HepG2 (cell line): ENCODE data around the gene RCCD1. TPM values are rescaled to one million over a fixed set of nuclear protein-coding genes. Genes with fewer than 3 reads are reported as not detected.

ENCODE experiments used
- ATAC-seq: fragments of 200-7000 bp; cut with Tn5 transposase; 3 replicates; pipeline ENCODE4 v1.9.1; 2020; ENCODE audit warnings: mild to moderate bottlenecking, moderate library complexity
- BruUV-seq: library from RNA; stranded (reverse); fragments of 400-500 nt; replicated peaks from 2 replicates; lab custom pipeline; 2021; lab: Mats Ljungman, UMichigan
- CTCF ChIA-PET: fragments of 300-600 bp; formaldehyde crosslinking; extraction: SDS; loops from one replicate; lab custom pipeline; 2021; ENCODE audit warnings: low total read pairs, inconsistent platforms, low intra/inter-chr PET ratio; lab: Yijun Ruan, JAX
- POLR2A ChIA-PET: fragments of 350-600 bp; sonication (Branson Sonifier 250); formaldehyde crosslinking; loops from one replicate; lab custom pipeline; 2020; ENCODE audit warnings: antibody characterized with exemption, inconsistent platforms; lab: Yijun Ruan, JAX
- DNase-seq: peaks from one replicate; pipeline ENCODE4 v3.0.0-alpha.2; 2015; ENCODE audit warnings: low spot score
- FAIRE-seq: peaks from 3 replicates; lab custom pipeline; 2011; peaks lifted over from hg19 to GRCh38; lab: Jason Lieb, UNC
- H2AFZ ChIP-seq: one replicate; pipeline ENCODE4 v1.6.1; 2011; ENCODE audit warnings: low read length, inconsistent platforms
- H3K27ac ChIP-seq: fragments of 300-600 bp; 3 replicates; pipeline ENCODE4 v1.8.0; 2011; ENCODE audit warnings: mixed run types, mild to moderate bottlenecking, mixed read lengths, low read length, inconsistent platforms; ENCODE audit not compliant: insufficient read depth; ENCODE audit errors: extremely low read length
- H3K27me3 ChIP-seq, 2 experiments: fragments of 200-600 bp in 1 of 2; 2 replicates in 1 of 2; 3 replicates in 1 of 2; pipeline versions ENCODE4 v1.6.0 to v1.8.0; 2011; ENCODE audit warnings: low read length in 2 of 2, mild to moderate bottlenecking in 2 of 2, moderate library complexity in 2 of 2, inconsistent platforms in 1 of 2; ENCODE audit not compliant: insufficient read depth in 2 of 2, control insufficient read depth in 1 of 2
- H3K36me3 ChIP-seq, 2 experiments: fragments of 200-600 bp in 1 of 2; replicated peaks in 1 of 2; 2 replicates in 1 of 2; 3 replicates in 1 of 2; pipeline versions ENCODE4 v1.5.1 to v1.8.0; 2011; ENCODE audit warnings: low read length in 2 of 2, inconsistent platforms in 1 of 2; ENCODE audit not compliant: insufficient read depth in 2 of 2, control insufficient read depth in 1 of 2
- H3K4me1 ChIP-seq: 2 replicates; pipeline ENCODE4 v1.5.1; 2012; ENCODE audit warnings: low read length, inconsistent platforms; ENCODE audit not compliant: insufficient read depth
- H3K4me2 ChIP-seq: 2 replicates; pipeline ENCODE4 v1.6.0; 2011; ENCODE audit warnings: low read depth, low read length, inconsistent platforms
- H3K4me3 ChIP-seq, 3 experiments: fragments of 200-600 bp in 1 of 3; sonication (generic), shearing (Covaris generic) in 1 of 3; replicated peaks in 1 of 3; 2 replicates each; pipeline ENCODE4 v1.5.1; 2011 to 2016; ENCODE audit warnings: low read length in 3 of 3, inconsistent platforms in 2 of 3, low read depth in 2 of 3, mild to moderate bottlenecking in 2 of 3, control low read depth in 1 of 3, mixed read lengths in 1 of 3; ENCODE audit not compliant: insufficient read depth in 1 of 3
- H3K79me2 ChIP-seq: one replicate; pipeline ENCODE4 v1.6.1; 2011; ENCODE audit warnings: low read length, inconsistent platforms; ENCODE audit not compliant: insufficient read depth
- H3K9ac ChIP-seq: 2 replicates; pipeline ENCODE4 v1.6.0; 2011; ENCODE audit warnings: mild to moderate bottlenecking, low read depth, low read length, inconsistent platforms; ENCODE audit not compliant: insufficient read depth
- H3K9me3 ChIP-seq: 2 replicates; pipeline ENCODE4 v1.5.1; 2012; ENCODE audit warnings: mild to moderate bottlenecking, low read length
- H4K20me1 ChIP-seq: 2 replicates; pipeline ENCODE4 v1.6.0; 2011; ENCODE audit warnings: inconsistent platforms, mild to moderate bottlenecking, low read length, moderate library complexity; ENCODE audit not compliant: insufficient read depth
- BHLHE40 ChIP-seq: IDR thresholded peaks from 2 replicates; pipeline ENCODE4 v1.6.1; 2011; ENCODE audit warnings: low read length, improper control_type of control experiment
- DPF2 ChIP-seq: sonication (generic); formaldehyde crosslinking; IDR thresholded peaks from 2 replicates; pipeline ENCODE4 v1.4.0; 2020; ENCODE audit warnings: mild to moderate bottlenecking, low read depth, missing genetic modification reagents, borderline replicate concordance
- DR1 ChIP-seq: sonication (generic); formaldehyde crosslinking; IDR thresholded peaks from 2 replicates; pipeline ENCODE4 v1.8.0; 2021; ENCODE audit warnings: mild to moderate bottlenecking, missing genetic modification reagents, inconsistent platforms
- KLF12 ChIP-seq: sonication (generic); formaldehyde crosslinking; IDR thresholded peaks from 2 replicates; pipeline ENCODE4 v1.4.0; 2020; ENCODE audit warnings: missing genetic modification reagents, borderline replicate concordance
- RBM22 ChIP-seq: fragments of 200-400 bp; formaldehyde crosslinking; optimal IDR thresholded peaks from 2 replicates; pipeline ENCODE3; 2017; ENCODE audit warnings: mild to moderate bottlenecking, low read length, moderate library complexity
- SP140L ChIP-seq: sonication (generic); formaldehyde crosslinking; IDR thresholded peaks from 2 replicates; pipeline ENCODE4 v1.4.0; 2020; ENCODE audit warnings: missing genetic modification reagents, borderline replicate concordance
- TGIF2 ChIP-seq: IDR thresholded peaks from 2 replicates; pipeline ENCODE4 v1.6.1; 2016; ENCODE audit warnings: control low read depth, missing compliant biosample characterization
- ZNF747 ChIP-seq: sonication (generic); formaldehyde crosslinking; IDR thresholded peaks from 2 replicates; pipeline ENCODE4 v1.8.1; 2023; ENCODE audit warnings: missing genetic modification reagents, mild to moderate bottlenecking, borderline replicate concordance
- WGBS: methylation state at CpG from one replicate; pipeline ENCODE4 v1.1.6; 2017; ENCODE audit warnings: low lambda C conversion rate; 5-methylcytosine and 5-hydroxymethylcytosine counted together
- in situ Hi-C: cut with HindIII; loops from 2 replicates; pipeline ENCODE4 v1.10.0; 2017; ENCODE audit warnings: low pct_unique_long_range_greater_than_20kb; ENCODE audit not compliant: extremely low pct_ligation_motif_present
- intact Hi-C: fragments of 100-400 bp; cut with micrococcal nuclease; formaldehyde crosslinking; loops from one replicate; pipeline ENCODE4 v1.10.0; 2022; ENCODE audit not compliant: unreplicated experiment
- polyA plus RNA-seq, 8 experiments: library from polyadenylated mRNA; depleted of rRNA in 3 of 8; stranded (reverse) in 7 of 8; unstranded in 1 of 8; fragments of >200 nt; fragmentation: Illumina TruSeq in 4 of 8; extraction: Trizol in 4 of 8; gene quantifications; 2 replicates each; pipeline versions ENCODE4 v1.2.1 to v1.2.3, GENCODE V29; 2011 to 2016; ENCODE audit warnings: low read depth in 4 of 8, missing spikeins in 1 of 8, mixed read lengths in 1 of 8; ENCODE audit not compliant: insufficient read depth in 1 of 8
- total RNA-seq, 5 experiments: library from RNA; depleted of rRNA; stranded (reverse); fragments of >200 nt; fragmentation: Illumina TruSeq; extraction: Trizol; gene quantifications; 2 replicates each; pipeline ENCODE4 v1.2.3, GENCODE V29; 2016; ENCODE audit warnings: low read depth in 1 of 5
- TF ChIP-seq, protein P1 (sequence below): IDR thresholded peaks from 2 replicates; pipeline ENCODE4 v1.6.1; 2016; ENCODE audit warnings: missing genetic modification reagents, missing compliant biosample characterization

Gene RCCD1
- total and polyA plus RNA-seq, 2 of the 13 experiments (the other 11 are each of a cell fraction or from before 2014, with no cell fraction given), result 14.1 to 15.1 TPM

DNA sequence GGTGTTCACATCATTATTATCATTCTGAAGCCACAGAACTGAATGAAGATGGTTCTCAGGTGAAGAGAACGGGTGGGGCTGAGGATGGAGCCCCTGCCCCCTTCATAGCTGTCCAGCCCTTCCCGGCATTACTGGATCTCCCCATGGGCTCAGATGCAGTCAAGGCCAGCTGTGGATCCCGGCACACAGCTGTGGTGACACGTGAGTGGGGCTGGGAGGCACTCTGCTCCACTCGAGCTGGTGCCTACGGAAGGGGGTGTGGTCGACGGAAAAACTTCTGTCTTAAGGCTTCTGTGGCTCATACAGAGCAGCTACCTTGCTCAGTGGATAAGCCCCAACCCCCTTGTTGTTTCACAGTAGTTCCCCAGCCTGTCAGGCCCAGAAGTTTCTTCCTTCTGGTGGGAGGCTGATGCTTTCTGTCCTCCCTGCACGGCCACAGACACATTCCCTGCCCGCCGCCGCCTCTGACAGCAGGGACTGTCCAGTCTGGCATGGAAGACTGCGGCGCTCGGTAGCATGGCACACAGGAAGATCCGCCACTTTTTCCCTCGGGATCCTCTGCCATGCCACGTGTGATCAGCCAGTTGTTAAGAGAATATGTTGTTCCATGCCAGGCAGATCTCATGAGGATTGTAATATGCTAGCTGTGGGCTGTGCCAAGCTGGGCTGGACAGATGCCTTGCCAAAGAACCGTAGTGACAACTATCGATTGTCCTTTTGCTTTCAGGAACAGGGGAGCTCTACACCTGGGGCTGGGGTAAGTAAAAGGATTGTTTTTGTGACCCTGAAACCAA is 5.8 kb downstream of the RCCD1 start (continued):
- TF ChIP-seq, protein P1, sequence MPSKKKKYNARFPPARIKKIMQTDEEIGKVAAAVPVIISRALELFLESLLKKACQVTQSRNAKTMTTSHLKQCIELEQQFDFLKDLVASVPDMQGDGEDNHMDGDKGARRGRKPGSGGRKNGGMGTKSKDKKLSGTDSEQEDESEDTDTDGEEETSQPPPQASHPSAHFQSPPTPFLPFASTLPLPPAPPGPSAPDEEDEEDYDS (CRISPR knock-in tag), result no peak
- TF ChIP-seq ZNF747 (CRISPR knock-in tag) (no peak), TGIF2 (CRISPR knock-in tag) (no peak), DR1 (CRISPR knock-in tag) (no peak), KLF12 (CRISPR knock-in tag) (no peak), BHLHE40 (no peak), DPF2 (CRISPR knock-in tag) (no peak)
- TF ChIP-seq, all 625 proteins: peak for 0

DNA sequence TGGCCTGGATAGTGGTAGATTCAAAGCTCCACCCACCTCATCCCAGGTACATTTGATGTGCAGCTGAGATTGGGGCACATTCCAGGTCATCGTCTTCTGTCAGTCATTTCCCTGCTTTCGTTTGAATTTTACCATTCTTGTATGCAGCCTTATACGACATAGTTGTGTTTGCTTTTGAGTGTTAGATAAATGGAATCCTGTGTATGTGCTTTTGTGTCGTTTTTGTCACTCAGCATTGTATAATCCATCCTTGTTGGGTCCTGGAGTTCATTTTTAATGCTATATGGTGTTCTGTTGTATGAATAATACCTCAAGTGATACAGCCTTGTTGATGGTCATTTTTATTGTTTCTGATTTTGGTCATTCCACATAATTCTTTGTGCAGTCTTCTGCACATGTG is 7.3 kb downstream of the RCCD1 start:
- WGBS, result 88% methylated on average over 4 of the region's 4 CpGs
- BruUV-seq, result no TSS peak
- FAIRE-seq, result no peak

More for the DNA sequence above, 7.3 kb downstream of the RCCD1 start:
- no peaks in the 10 kb centered on the region for H4K20me1 ChIP-seq
- CTCF ChIA-PET, result no interaction called here
- H3K79me2 ChIP-seq, result no peaks in the 10 kb centered on the region
- ATAC-seq, result no peak
- H3K27me3 ChIP-seq, result no peaks in the 10 kb centered on the region
- no peaks in the 10 kb centered on the region for H3K4me1 ChIP-seq
- H3K4me2 ChIP-seq, result no peak overlapping the region
- in situ Hi-C loops (no loop called here), intact Hi-C loops (no loop called here)
- H3K4me3 ChIP-seq, result no peak overlapping the region
- no peak for DNase-seq
- no peak overlapping the region for H3K9ac ChIP-seq
- TF ChIP-seq SP140L (no peak), RBM22 (peak; percentile 79)
- TF ChIP-seq, all 625 proteins: peak for 1
- Histone ChIP-seq H2AFZ (no peak overlapping the region), H3K36me3 (peaks cover 19 to 54% of the 10 kb centered on the region in 2 experiments), H3K27ac (no peak overlapping the region), H3K9me3 (no peaks in the 10 kb centered on the region)
- POLR2A ChIA-PET, result no interaction called here
